Keratinocyte (primary cell): Measurements from ENCODE around the gene RFFL.

Experiments
- CTCF ChIP-seq, 3 experiments: IDR thresholded peaks in 1 of 3; conservative IDR thresholded peaks in 1 of 3; optimal IDR thresholded peaks in 1 of 3; 2 replicates in 2 of 3; 3 replicates in 1 of 3; pipeline versions ENCODE3 to v1.5.1; 2011; ENCODE audit warnings: low read length in 3 of 3, mild to moderate bottlenecking in 3 of 3, moderate library complexity in 2 of 3, control low read depth in 1 of 3, inconsistent platforms in 1 of 3; ENCODE audit not compliant: insufficient read depth in 2 of 3; ENCODE audit errors: extremely low read depth in 1 of 3
- EZH2 ChIP-seq: IDR thresholded peaks from one replicate; pipeline ENCODE4 v1.6.1; 2012; ENCODE audit warnings: inconsistent platforms, mild to moderate bottlenecking, low read length, moderate library complexity

GRCh38 chr17:34997355-34997862 is 66.1 kb downstream of the RFFL start:
- TF ChIP-seq CTCF (optimal IDR thresholded peaks at IDR 0.05 in 1 of 3, IDR thresholded peaks at IDR 0.05 in 1 of 3, conservative IDR thresholded peaks at IDR 0.05 in 1 of 3; ENCODE audit: extremely low read depth in 1 of 3, insufficient read depth in 2 of 3, low read length in 3 of 3) (no peak), EZH2 (no peak)
